Measurements from ENCODE around the gene MRPS34. TPM values are rescaled to one million over a fixed set of nuclear protein-coding genes. Genes with fewer than 3 reads are reported as not detected.

Gene MRPS34
- total and polyA plus RNA-seq, 9 of the 15 experiments (the other 6 are each of a cell fraction or from before 2014, with no cell fraction given) = 5.2 to 334 (median 92.8) TPM

- Histone ChIP-seq H3K9me1 (ENCODE audit: control insufficient read depth, insufficient read depth, low read length) (no peaks in the 10 kb centered on the region), H3K27ac (ENCODE audit: extremely low read depth, low read depth, low read length) (no peak overlapping the region), H3K9ac (ENCODE audit: insufficient read depth in 1 of 2, low read depth in 2 of 2, low read length in 2 of 2) (no peak overlapping the region), H3K79me2 (ENCODE audit: control insufficient read depth, insufficient read depth, low read length) (no peaks in the 10 kb centered on the region; the same call in 2 of the 3 replicates), H3K4me3 (no peak overlapping the region), H2AFZ (ENCODE audit: low read depth, low read length) (no peak overlapping the region), H4K20me1 (replicated peaks; ENCODE audit: control insufficient read depth, insufficient read depth, low read length) (no peaks in the 10 kb centered on the region), H3K27me3 (ENCODE audit: control insufficient read depth in 2 of 2, insufficient read depth in 2 of 2, low read length in 2 of 2) (no peaks in the 10 kb centered on the region), H3K36me3 (ENCODE audit: control insufficient read depth, insufficient read depth, low read length) (peaks cover 35% of the 10 kb centered on the region; the same call in 2 of the 3 replicates), H3K9me3 (replicated peaks; ENCODE audit: control insufficient read depth, insufficient read depth, low read depth, low read length) (no peaks in the 10 kb centered on the region), H3K4me1 (replicated peaks in 1 of 2; ENCODE audit: control insufficient read depth in 2 of 2, insufficient read depth in 2 of 2, low read length in 2 of 2) (peaks cover 9 to 53% of the 10 kb centered on the region in 2 experiments; a peak in 4 of 5 replicates), H3K4me2 (ENCODE audit: insufficient read depth, low read length) (no peak overlapping the region)
- intact Hi-C loops (cut with micrococcal nuclease) (no loop called here), in situ Hi-C loops (cut with MboI) (no loop called here)
- no peak for ATAC-seq
- CTCF ChIA-PET (ENCODE audit: low intra/inter-chr PET ratio) = no interaction called here
- TF ChIP-seq EWSR1 (IDR thresholded peaks at IDR 0.05; ENCODE audit: borderline replicate concordance, low read depth, partially characterized antibody) (no peak), NFRKB (IDR thresholded peaks at IDR 0.05; ENCODE audit: low read depth) (no peak), SIN3B (IDR thresholded peaks at IDR 0.05; ENCODE audit: low read depth) (no peak), PPARD (CRISPR knock-in tag; IDR thresholded peaks at IDR 0.05) (no peak), AFF1 (IDR thresholded peaks at IDR 0.05; ENCODE audit: low read depth in 1 of 2, partially characterized antibody in 2 of 2) (no peak), PREB (CRISPR knock-in tag; IDR thresholded peaks at IDR 0.05) (no peak), NCOA4 (IDR thresholded peaks at IDR 0.05; ENCODE audit: partially characterized antibody) (no peak), PHB2 (IDR thresholded peaks at IDR 0.05; ENCODE audit: low read depth) (no peak), FOXP4 (CRISPR knock-in tag; IDR thresholded peaks at IDR 0.05; ENCODE audit: borderline replicate concordance) (no peak), CBX1 (IDR thresholded peaks at IDR 0.05; ENCODE audit: low read depth) (no peak)
- DNase-seq (ENCODE audit: extremely low read depth in 1 of 4, low spot score in 3 of 4) = no peak
- no peak for FAIRE-seq
- no TSS peak for BruUV-seq (replicated peaks)
- POLR2A ChIA-PET = interaction anchor here (0.6 to 1.8 kb wide), 3 partner anchors 9 to 12 kb away, joined by 3 to 5 read pairs (median 4); no protein-coding TSS in a partner anchor
- 78% methylated on average over 10 of the region's 18 CpGs for WGBS (ENCODE audit: insufficient coverage, low coverage, missing lambda C conversion rate)
Measured at GRCh38 chr16:1758923-1759322, 14.0 kb downstream of the MRPS34 start.
